IPS DF 4.7 (cell line): Measurements from ENCODE around the gene GEMIN2.
"Not testable (repeated sequence)": the region's sequence is repeated elsewhere in the genome, so short reads cannot be mapped to it uniquely, and the experiment has no call there.

Source experiments
- DNase-seq: peaks from one replicate; pipeline ENCODE4 v3.0.0-alpha.2; 2013; ENCODE audit warnings: low spot score; ENCODE audit errors: extremely low read depth

The GEMIN2 gene

GRCh38 chr14:39114073-39114838, at the start of gene GEMIN2:
GEMIN2 (plus strand) TSS chr14:39114323; CDS start chr14:39114339, 16 bp downstream.
- DNase-seq = peak; percentile 87

GRCh38 chr14:39069169-39069805, 44.8 kb upstream of the GEMIN2 start:
- not testable (repeated sequence) for DNase-seq

- no peak for DNase-seq
These were observed 44.2 kb upstream of the GEMIN2 start for GRCh38 chr14:39069923-39070322.

- no peak for DNase-seq
These were observed 43.0 kb upstream of the GEMIN2 start for GRCh38 chr14:39071096-39071495.

GRCh38 chr14:39080886-39081285, 33.2 kb upstream of the GEMIN2 start:
- DNase-seq = no peak

GRCh38 chr14:39083127-39083526, 31.0 kb upstream of the GEMIN2 start:
- no peak for DNase-seq

- no peak for DNase-seq
These were observed 28.2 kb upstream of the GEMIN2 start for GRCh38 chr14:39085933-39086332.

GRCh38 chr14:39087493-39087892, 26.6 kb upstream of the GEMIN2 start:
- DNase-seq = no peak

- no peak for DNase-seq
These were observed 23.5 kb upstream of the GEMIN2 start for GRCh38 chr14:39090548-39091111.

- DNase-seq = no peak
These were observed 22.4 kb upstream of the GEMIN2 start for GRCh38 chr14:39091716-39092115.

- no peak for DNase-seq
These were observed 19.6 kb upstream of the GEMIN2 start for GRCh38 chr14:39094515-39094914.

- DNase-seq = no peak
These were observed 17.0 kb upstream of the GEMIN2 start for GRCh38 chr14:39097159-39097558.

- not testable (repeated sequence) for DNase-seq
These were observed 14.9 kb upstream of the GEMIN2 start for GRCh38 chr14:39099215-39099614.

GRCh38 chr14:39099748-39100147, 14.4 kb upstream of the GEMIN2 start:
- no peak for DNase-seq

GRCh38 chr14:39102265-39102968, 11.7 kb upstream of the GEMIN2 start:
- no peak for DNase-seq

GRCh38 chr14:39102969-39103957, 10.9 kb upstream of the GEMIN2 start, which contains the start of gene SEC23A:
SEC23A (minus strand) TSS chr14:39103235; CDS start chr14:39096118, 7,117 bp downstream.
- DNase-seq = no peak

- not testable (repeated sequence) for DNase-seq
These were observed 9.9 kb upstream of the GEMIN2 start for GRCh38 chr14:39104078-39104801.

- no peak for DNase-seq
These were observed 6.5 kb upstream of the GEMIN2 start for GRCh38 chr14:39107591-39107996.

GRCh38 chr14:39108791-39109190, 5.3 kb upstream of the GEMIN2 start:
- no peak for DNase-seq
